Neural crest cell (in vitro differentiated cells): ENCODE data around the gene ERAP2. TPM values are rescaled to one million over a fixed set of nuclear protein-coding genes. Genes with fewer than 3 reads are reported as not detected.
"Not testable (repeated sequence)": the region's sequence is repeated elsewhere in the genome, so short reads cannot be mapped to it uniquely, and the experiment has no call there.

ENCODE experiments used
- DNase-seq: peaks from one replicate; pipeline ENCODE4 v3.0.0; 2021; ENCODE audit warnings: low read depth, mixed read lengths, low spot score
- H3K27ac Mint-ChIP-seq: one replicate; pipeline ENCODE4 v1.8.0; 2021; ENCODE audit warnings: mild to moderate bottlenecking, mixed read lengths; ENCODE audit not compliant: unreplicated experiment
- H3K27me3 Mint-ChIP-seq: 2 replicates; pipeline ENCODE4 v1.8.0; 2021; ENCODE audit warnings: low read depth, mild to moderate bottlenecking, mixed read lengths
- H3K36me3 Mint-ChIP-seq: 2 replicates; pipeline ENCODE4 v1.8.0; 2021; ENCODE audit warnings: low read depth, mild to moderate bottlenecking, mixed read lengths
- H3K4me1 Mint-ChIP-seq: 2 replicates; pipeline ENCODE4 v1.8.0; 2021; ENCODE audit warnings: mixed read lengths
- H3K4me3 Mint-ChIP-seq: one replicate; pipeline ENCODE4 v1.8.0; 2021; ENCODE audit warnings: mild to moderate bottlenecking, mixed read lengths
- H3K9me3 Mint-ChIP-seq: 2 replicates; pipeline ENCODE4 v1.8.0; 2021; ENCODE audit warnings: mixed read lengths
- CTCF ChIP-seq: fragments of 200-600 bp; sonication (generic); conservative IDR thresholded peaks from 2 replicates; pipeline ENCODE4 v1.5.0; 2021; ENCODE audit warnings: antibody characterized with exemption, mild to moderate bottlenecking
- total RNA-seq: library from RNA; stranded (reverse); gene quantifications from 2 replicates; pipeline ENCODE4 v1.2.1, GENCODE V29; 2021

The ERAP2 gene
- total RNA-seq, 1 donor from 2014 or later = not detected

GRCh38 chr5:96871027-96871399 is 5.3 kb upstream of the ERAP2 start:
- no peak for TF ChIP-seq CTCF
- no peak overlapping the region for H3K27ac Mint-ChIP-seq
- no peak for DNase-seq
- H3K36me3 Mint-ChIP-seq = no peaks in the 10 kb centered on the region
- H3K4me3 Mint-ChIP-seq = no peak overlapping the region
- H3K9me3 Mint-ChIP-seq = no peaks in the 10 kb centered on the region
- H3K27me3 Mint-ChIP-seq = peaks cover 2% of the 10 kb centered on the region
- peaks cover 21% of the 10 kb centered on the region for H3K4me1 Mint-ChIP-seq

- DNase-seq = no peak
- Mint-ChIP-seq H3K4me1 (peaks cover 28% of the 10 kb centered on the region), H3K36me3 (no peaks in the 10 kb centered on the region), H3K27ac (no peak overlapping the region), H3K9me3 (no peaks in the 10 kb centered on the region), H3K27me3 (peaks cover 2% of the 10 kb centered on the region), H3K4me3 (no peak overlapping the region)
- no peak for TF ChIP-seq CTCF
These were observed 4.6 kb upstream of the ERAP2 start for GRCh38 chr5:96871686-96872085.

GRCh38 chr5:96873449-96873848 is 2.9 kb upstream of the ERAP2 start:
- Mint-ChIP-seq H3K4me1 (peaks cover 28% of the 10 kb centered on the region), H3K36me3 (no peaks in the 10 kb centered on the region), H3K27me3 (peaks cover 2% of the 10 kb centered on the region), H3K4me3 (no peak overlapping the region), H3K27ac (no peak overlapping the region), H3K9me3 (no peaks in the 10 kb centered on the region)
- DNase-seq = no peak
- no peak for TF ChIP-seq CTCF

DNA sequence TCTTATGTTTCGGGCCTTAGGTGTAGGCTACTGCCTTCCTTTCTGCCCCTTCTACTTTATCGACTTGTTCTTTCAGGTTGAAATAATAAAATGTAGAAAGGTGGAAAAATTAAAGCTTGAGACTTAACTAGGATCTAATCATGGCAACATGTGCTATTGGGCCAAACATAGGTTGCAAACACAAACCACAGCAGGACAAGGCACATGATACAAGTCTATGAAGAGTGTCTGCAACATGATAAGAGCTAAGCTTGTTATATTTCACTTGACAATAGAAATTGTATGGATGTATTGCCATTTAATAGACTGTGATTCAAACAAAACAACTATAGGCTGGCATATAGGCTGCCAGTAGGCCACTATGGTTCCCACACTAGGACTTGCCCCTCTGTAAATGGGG is 1.7 kb upstream of the ERAP2 start:
- DNase-seq = no peak
- Mint-ChIP-seq H3K36me3 (no peaks in the 10 kb centered on the region), H3K27ac (peak overlapping the region; percentile 7), H3K4me1 (peaks cover 28% of the 10 kb centered on the region), H3K9me3 (no peaks in the 10 kb centered on the region), H3K4me3 (no peak overlapping the region), H3K27me3 (peaks cover 2% of the 10 kb centered on the region)
- no peak for TF ChIP-seq CTCF

DNA sequence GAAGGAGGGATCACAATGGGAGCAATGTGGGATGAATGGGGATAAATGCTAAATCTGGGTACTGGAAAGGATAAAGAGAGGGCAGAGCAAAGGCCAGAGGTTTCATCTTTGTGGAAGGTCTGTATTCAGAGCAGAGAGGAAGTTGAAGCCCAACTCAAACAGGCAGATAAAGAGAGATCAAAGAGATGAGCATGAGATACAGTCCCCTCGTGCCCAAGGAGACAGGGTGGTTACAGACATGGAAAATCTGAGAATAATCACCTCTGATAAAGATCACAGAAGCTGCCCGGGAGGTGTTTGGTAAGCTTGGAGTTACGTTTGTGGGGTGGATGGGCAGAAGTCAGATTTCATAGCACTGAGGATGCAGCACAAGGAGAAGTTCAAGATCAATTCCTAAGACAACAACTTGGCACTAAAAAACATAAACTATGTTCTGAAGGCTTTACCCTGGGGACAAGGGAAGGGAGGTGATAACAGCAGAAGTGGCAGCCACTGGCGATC is 459 bp upstream of the ERAP2 start:
- no peak for DNase-seq
- no peaks in the 10 kb centered on the region for H3K9me3 Mint-ChIP-seq
- H3K4me1 Mint-ChIP-seq = peaks cover 22% of the 10 kb centered on the region
- no peak for TF ChIP-seq CTCF
- H3K27ac Mint-ChIP-seq = peak overlapping the region; percentile 15
- H3K4me3 Mint-ChIP-seq = no peak overlapping the region
- no peaks in the 10 kb centered on the region for H3K36me3 Mint-ChIP-seq
- H3K27me3 Mint-ChIP-seq = peaks cover 2% of the 10 kb centered on the region

GRCh38 chr5:96876977-96877469 is 723 bp downstream of the ERAP2 start:
- H3K27me3 Mint-ChIP-seq, H3K4me3 Mint-ChIP-seq, DNase-seq, H3K9me3 Mint-ChIP-seq, H3K27ac Mint-ChIP-seq, H3K36me3 Mint-ChIP-seq: not testable (repeated sequence)
- peaks cover 17% of the 10 kb centered on the region for H3K4me1 Mint-ChIP-seq
